GM21447 (cell line): ENCODE results near the gene OR1D5.
"Not testable (repeated sequence)": the region's sequence is repeated elsewhere in the genome, so short reads cannot be mapped to it uniquely, and the experiment has no call there.

ENCODE experiments used
- ATAC-seq: cut with Tn5 transposase; IDR thresholded peaks from one replicate; pipeline ENCODE4 v1.9.1; 2021; ENCODE audit not compliant: unreplicated experiment

OR1D5 gene, protein sequence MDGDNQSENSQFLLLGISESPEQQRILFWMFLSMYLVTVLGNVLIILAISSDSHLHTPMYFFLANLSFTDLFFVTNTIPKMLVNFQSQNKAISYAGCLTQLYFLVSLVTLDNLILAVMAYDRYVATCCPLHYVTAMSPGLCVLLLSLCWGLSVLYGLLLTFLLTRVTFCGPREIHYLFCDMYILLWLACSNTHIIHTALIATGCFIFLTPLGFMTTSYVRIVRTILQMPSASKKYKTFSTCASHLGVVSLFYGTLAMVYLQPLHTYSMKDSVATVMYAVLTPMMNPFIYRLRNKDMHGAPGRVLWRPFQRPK

DNA sequence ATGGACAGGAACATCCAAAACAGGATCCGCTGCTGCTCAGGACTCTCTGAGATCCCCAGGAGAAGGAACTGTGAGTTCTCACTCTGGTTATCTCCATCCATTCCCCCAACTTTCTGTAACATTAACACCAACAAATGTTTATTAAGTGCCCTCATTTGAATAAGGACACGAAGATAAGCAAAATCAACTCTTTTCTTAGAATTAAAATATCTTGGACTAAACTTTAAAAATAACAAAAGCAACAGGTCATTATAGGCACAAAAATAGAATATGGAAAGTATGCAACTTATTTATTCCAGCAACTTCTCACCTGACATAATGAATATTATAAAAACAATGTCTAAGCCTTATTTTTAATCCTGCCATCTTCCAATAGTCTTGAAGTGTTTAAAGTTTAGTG is at the start of gene OR1D5:
Gene OR1D5, minus strand, starts transcription at position 101 of the 400 bp plus-strand sequence. Its CDS starts 0 bp downstream, at position 101.
- ATAC-seq, result not testable (repeated sequence)

DNA sequence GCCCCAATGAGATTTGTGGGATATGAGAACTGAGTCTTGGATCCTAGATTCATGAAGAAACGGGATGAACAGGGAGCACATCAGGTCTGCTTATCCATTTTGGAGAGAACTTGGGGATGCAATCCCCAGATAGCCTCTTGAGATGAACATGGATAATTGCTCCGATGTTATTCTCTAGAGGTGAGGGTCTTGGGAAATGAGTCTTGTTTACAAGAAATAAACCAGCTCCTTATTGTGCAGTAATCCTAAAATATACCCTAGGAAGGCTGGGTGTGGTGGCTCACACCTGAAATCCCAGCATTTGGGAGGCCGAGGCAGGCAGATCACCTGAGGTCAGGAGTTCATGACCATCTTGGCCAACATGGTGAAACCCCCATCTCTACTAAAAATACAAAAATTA is 40.9 kb upstream of the OR1D5 start, which contains the start of gene OR1D2:
Gene OR1D2, minus strand, starts transcription at position 101 of the 400 bp plus-strand sequence. CDS start 11,426 bp downstream, outside the sequence.
- no peak for ATAC-seq

DNA sequence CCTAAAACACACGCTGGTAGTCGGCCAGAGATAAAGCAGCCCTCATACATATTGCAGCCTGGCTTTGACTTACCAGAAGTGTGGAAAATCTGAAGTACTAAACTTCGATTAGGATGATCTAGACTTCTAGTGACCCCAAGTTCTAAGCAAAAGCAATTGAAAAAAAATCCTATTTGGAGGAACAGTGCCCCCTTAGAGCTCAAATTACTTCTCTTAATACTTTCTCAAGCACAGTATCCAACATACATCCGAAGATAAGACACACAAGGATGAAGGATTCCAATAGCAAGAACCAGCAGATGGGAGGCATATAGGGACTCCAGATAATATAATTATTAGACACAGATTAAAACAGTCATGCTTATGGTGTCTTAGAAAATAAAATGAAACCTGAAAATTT is 10.4 kb upstream of the OR1D5 start:
- ATAC-seq, result not testable (repeated sequence)

DNA sequence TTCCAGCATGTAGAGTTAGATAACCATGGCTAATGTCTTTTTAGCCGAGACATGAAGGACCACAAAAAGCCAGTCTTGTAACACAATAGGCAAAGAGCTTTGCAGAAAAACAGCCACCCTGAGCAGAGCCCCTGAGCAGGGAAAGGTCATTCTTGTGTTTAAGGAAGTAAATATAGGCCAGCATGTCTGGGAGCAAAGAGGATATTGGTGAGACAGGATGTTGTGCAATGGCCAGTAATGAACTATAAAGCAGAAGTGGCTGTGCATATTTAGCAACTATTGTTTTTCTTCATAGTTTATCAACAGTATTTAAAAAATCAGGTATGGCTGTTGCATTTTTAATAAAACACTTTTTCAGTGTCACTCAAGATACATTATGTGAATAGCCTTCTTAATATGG is 1.8 kb upstream of the OR1D5 start:
- ATAC-seq, result not testable (repeated sequence)

DNA sequence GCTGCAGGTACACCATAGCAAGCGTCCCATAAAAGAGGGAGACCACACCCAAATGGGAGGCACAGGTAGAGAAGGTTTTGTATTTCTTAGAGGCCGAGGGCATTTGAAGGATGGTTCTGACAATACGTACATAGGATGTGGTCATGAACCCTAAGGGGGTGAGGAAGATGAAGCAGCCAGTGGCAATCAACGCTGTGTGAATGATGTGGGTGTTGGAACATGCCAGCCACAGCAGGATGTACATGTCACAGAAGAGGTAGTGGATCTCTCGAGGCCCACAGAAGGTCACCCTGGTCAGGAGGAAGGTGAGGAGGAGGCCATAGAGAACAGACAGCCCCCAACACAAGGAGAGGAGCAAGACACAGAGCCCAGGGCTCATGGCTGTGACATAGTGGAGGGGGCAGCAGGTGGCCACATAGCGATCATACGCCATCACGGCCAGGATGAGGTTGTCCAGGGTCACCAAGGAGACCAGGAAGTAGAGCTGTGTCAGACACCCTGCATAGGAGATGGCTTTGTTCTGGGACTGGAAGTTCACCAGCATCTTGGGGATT is 506 bp downstream of the OR1D5 start:
- ATAC-seq, result not testable (repeated sequence)

DNA sequence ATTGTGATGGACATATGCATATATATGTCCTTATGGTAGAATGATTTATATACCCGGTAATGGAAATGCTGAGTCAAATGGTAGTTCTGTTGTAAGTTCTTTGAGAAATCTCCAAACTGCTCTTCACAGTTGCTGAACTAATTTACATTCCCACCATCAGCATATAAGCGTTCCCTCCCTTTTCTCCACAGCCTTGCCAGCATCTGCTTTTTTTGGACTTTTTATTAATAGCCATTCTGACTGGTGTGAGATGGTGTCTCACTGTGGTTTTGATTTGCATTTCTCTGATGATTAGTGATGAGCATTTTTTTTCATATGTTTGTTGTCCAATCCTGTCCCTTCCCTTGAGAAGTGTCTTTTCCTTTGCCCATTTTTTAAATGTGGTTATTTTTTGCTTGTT is 8.5 kb downstream of the OR1D5 start:
- ATAC-seq, result not testable (repeated sequence)

DNA sequence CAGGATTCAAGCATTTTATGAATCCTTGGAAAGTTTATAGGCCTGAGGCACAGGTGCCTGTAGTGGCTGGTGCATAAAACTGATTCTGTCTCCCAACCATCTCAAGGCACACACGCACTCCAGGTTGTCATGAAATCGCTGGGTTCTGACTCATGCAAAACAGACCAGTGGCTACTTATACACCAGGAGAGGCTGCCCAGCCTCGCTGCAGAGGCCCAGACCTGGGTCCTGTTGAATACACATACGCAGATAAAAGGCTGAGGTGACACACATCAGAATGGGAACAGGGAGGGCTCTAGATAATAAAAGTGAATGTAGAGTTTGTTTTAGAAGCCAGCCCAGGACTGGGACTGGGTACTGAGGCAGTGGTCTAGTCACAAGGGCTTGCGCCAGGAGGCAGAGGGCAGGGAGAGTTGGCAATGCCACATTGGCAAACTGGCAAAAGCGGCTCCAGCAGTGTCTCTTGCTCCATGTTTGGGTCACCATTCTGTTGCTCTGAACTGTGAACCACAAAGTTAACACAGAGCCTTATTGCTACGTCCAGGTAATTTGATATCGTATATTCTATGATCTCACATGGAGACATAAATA is 13.6 kb downstream of the OR1D5 start:
- no peak for ATAC-seq

DNA sequence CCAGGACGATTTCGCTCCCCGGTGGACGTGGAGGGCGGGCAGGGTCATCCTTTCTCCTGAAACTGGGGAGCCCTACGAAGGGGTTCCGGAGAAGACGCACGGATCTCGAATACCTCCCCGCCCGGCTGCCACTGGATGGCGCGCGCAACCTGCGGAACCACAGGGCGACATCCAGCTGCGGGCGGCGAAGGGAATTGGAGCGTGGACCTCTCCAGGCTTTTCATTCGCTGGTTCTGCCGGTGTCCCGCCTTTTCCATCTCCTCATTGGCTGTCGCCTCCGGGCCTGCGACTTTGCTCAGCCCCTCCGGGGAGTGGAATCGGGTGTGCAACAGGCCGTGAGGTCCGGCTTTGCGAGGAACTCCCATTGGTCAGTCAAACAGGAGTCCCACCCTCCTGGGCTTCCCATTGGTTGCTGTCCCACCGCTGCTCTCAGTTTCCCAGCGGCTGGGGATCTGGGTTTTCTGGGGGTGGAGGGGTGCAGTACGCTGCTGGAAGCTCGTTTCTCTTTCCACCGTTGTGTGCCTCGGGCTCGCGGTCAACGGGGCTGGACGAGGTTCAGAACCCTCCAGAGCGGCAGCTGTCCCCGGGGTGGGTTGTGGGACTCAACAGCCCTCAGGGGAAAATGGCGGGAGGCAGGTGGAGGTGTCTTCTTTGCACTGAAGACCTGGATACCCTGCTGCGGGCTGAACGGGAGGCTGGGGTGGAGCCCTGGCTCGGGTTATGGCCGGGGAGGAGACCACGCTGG is 14.5 kb downstream of the OR1D5 start:
- peak; percentile 93 for ATAC-seq

DNA sequence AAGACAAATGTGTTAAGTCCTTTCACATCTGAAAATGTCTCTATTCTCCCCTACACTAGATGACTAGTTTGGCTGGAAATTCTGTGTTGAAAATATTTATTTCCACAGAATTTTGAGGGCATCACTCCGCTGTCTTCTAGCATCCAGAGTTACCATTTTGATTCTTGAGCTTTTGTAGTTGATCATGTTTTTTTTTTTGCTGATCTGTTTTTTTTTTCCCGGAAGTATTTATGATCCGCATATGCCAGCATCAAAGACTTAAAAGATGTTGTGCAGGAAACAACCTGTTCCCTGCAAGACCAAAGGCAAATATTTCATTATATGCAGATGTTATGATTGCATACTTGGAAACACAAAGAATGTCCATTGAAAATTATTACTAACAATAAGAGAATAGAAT is 16.7 kb downstream of the OR1D5 start:
- ATAC-seq, result no peak

DNA sequence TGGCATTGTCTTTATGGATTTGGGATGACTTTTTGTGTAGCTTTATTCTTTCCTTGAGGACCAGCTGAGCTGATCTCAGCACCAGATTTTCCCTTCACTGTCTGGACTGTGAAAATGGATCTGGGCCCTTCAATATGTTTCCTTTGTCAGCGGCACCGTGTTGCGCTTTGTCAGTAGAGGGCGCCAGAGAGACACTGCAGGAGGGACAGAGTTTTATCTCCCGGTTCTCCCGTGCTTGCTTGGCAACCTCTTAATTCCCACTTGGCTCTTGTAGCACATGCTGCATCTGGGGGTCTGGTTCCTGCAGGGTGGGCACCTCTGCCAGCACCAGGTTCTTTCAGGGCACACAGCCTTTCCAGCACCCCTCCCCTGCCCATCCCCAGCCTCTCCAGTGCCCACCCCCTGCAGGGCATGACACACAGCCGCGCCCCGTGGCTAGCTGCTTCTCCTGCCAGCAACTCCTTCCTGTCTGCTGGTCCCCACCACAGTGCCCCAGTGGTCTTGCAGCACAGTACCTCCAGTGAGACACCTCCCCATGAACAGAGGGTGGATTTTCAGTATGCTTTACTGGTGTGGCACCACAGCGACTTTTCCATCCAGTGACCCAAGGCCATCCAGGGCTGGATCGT is 19.6 kb downstream of the OR1D5 start:
- ATAC-seq, result no peak

DNA sequence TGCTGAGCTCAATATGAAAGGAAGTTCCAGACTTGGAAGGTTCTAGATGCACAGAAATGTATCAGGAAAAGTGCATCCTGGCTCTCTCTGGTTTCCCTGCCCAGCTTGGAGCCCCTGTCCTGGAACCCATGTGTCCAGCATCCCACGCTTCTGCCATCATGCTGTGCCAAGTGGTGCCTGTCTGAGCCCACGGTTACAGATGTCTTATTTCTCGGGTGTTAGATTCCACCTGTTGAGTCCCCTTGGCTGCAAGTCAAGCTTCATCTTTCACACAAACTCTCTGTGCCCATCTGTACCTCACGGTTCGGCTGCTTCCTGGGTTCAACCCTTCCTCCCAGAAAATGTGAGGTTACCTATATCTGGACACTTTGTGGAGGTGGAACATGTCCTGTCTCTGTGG is 22.5 kb downstream of the OR1D5 start:
- no peak for ATAC-seq

DNA sequence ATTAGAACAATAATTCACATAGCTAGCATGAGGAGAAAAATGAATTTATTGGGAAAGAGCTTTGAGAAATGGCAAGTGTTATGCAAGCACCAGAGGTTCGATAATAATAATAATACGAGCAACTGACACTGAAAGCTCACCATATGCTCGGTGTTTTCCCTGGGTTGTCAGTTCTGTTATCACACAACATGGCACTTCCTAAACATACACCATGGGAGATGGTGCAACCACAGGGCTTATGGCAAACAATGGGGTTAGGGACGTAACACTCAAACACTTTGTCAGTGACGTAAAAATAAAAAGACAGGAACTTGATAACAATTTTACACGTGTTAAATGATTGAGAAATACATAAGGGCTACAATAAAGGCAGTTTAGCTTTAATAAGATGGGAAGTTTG is 23.7 kb downstream of the OR1D5 start:
- no peak for ATAC-seq

DNA sequence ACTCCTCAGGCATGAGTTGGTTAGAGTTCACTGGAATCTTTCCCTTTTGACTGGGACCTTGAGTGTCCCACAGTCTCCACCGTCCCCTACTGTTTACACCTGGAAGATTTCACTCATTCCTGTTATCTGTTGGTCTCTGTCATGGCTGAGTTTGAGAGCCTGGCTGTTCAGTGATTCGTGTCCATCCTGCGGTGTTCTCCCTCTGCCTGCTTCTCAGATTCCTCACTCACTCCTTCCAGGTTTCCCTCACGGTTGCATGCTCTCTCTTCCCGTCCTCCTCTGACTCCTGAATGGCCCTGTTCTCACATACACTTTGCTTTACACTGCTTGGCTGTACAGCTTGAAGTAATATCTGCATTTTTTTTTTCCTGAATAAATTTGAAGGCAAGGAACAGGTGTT is 24.5 kb downstream of the OR1D5 start:
- no peak for ATAC-seq

DNA sequence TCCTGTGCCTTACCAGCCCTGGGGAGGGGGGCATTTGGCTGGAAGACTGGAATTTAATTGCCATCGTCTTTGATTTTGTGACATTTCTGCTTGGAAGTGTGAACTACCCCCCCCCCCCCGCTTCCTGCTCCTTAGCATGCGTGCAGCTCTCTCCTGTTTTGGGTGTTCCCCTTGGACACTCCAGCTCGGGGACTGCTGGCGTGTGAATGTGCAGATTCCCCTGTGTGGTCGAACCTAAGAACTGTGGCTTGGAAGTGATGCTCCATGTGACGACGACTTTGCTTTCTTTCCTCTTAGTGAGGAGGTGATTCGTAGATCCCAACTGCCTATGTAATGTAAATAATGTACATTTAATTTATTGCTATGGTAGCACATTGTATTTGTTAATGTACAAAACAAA is 26.1 kb downstream of the OR1D5 start:
- ATAC-seq, result no peak

DNA sequence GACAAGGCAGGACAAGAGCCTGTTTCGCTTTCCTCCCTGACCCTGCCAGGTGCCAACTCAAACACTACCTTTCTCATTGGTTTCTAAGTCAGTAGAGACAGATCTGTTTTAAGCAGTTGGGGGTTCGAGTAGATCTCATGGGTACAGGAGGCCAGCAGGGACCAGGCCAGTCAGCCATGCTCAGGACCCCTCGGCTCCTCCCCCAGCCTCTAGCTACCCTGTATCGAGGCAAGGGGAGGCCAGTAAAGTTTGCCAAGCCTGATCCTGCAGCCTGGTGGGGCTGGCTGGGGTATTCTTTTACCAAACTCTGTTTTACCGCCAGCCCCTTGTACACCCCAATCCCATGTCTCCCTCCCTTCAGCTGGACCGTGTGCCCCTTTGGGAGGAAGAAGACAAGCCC is 26.6 kb downstream of the OR1D5 start:
- no peak for ATAC-seq

DNA sequence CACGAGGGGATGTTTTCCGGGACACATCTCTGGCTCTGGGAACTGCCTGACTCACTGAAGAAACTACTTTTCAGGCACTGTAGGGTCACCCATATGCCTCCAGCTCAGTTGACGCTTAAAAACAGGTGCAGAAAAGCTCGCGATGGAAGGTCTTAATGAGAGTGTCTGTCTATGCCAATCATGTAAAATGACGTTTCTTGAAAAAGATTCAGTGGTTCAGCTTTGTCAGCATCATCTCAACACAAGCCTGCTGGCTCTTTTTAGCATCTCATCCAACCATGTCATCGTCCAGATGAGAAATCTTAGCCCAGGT is 27.5 kb downstream of the OR1D5 start:
- no peak for ATAC-seq

DNA sequence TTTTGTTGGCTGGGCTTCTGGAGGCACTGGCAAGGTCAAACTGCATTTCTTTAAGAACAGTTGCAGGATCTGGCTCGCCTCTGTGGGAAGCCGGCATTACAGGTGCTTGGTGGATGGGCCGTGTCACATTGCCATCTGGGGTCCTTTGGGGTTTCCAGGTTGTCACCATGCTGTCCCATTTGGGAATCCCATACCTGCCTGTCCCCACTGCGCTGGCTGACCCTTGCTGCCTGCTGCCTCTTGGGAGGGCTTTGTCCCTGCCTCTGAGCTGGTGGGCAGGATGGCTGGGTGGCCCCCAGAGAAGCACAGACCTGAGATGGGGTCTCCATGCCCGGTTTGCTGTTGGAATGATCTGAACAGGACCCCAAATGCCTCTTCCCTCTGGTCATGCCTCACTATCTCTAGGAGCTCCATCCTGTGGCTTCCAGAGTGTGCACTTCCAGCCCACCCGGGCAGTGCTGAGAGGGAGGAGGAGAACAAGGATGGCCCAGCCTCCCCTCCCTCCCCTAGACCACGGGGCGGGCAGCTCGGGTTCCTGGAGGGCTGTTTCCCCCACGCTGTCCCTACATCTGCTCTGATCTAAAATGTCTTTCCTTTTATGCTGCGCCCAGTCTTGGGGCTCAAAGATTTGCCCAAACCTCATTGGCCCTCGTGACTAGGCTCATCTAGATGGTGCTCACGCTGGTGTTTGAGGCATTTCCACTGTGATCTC is 28.0 kb downstream of the OR1D5 start:
- no peak for ATAC-seq

DNA sequence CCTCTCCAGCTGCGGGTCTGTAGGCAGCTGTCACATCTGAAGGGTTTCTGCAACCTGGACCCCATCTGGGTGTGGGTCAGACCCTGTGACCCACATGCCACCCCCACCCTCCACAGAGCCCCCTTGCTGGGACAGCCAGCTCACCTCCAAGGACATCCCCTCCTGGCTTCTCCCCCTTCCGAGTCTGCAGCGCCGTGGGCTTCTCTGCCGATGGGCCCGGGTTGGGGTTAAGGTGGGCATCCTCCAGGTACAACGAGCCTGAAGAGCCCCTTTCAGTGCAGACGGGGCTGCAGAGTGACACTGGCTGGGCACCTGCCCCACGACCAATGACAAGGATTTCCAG is 28.9 kb downstream of the OR1D5 start:
- ATAC-seq, result no peak

DNA sequence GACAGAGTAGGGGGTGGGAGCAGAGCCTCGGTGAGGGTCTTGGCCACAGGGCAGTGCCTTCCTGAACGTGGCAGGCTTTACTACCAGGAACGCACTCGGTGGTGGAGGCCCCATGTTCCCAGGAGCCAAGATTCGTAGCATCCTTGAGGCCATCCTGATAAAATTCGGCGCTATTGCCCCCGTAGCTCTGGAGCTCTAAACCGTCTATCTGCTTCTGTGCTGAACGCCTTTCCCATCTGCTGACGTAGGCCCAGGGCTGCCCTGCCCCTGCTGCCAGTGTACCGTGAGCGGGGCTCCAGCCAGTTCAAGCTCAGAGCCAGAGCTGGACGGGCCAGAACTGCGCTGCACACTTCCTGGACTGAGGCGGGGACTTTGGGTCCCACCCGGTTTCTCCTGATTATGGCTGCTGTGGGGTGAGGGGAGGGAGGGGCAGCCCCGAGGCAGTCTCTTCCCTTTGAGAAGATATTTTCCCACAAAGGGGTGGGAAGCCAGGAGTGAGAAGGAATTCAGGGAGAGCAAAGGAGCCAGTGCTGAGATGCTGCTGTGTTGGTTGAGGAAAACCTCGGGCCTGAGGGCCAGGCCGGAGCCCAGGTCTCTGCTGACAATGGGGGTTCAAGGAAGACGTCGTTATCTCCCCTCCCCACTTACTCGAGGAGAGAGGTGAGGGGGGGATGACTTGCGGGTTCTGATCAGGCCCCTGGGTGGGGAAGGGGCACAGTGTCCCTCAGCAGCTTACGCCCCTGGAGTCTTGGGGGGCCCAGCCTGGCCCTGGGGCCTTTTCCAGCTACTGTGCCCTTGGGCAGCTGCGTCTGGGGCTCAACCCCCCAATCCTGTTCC is 29.4 kb downstream of the OR1D5 start:
- ATAC-seq, result no peak

DNA sequence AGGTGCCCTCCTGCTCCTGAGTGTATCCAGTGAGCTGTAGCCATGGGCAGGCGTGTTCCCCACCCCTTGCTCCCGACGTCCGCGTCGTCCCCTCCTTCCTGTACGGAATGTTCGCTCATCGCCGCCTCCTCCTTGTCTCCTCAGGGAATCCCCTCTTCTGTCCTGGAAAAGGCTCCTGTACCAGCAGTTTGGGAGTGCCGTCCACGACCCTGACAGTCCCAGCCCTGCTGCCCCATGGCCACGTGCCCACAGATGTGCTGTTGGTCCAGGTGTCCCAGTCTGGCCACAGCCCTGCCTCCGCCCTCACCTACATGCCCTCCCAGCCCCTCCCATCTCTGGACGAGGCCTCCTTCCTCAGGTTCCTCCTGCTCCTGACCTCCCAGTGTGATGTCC is 30.2 kb downstream of the OR1D5 start:
- no peak for ATAC-seq
